Measurements from ENCODE around the gene DNAH10.

DNAH10 gene

GRCh38 chr12:123891011-123891410 lies 128.9 kb downstream of the DNAH10 start:
- H3K4me3 Mint-ChIP-seq: no peak overlapping the region
- no peaks in the 10 kb centered on the region for H3K9me3 Mint-ChIP-seq
- ATAC-seq (replicated peaks) (no peak), DNase-seq (no peak)
- no peak overlapping the region for H3K27ac Mint-ChIP-seq
- peaks cover 55 to 64% of the 10 kb centered on the region in 2 donors for H3K27me3 Mint-ChIP-seq
- peaks cover 0 to 3% of the 10 kb centered on the region in 2 donors for H3K4me1 Mint-ChIP-seq (ENCODE audit: low read depth in 2 of 2)
- no peaks in the 10 kb centered on the region for H3K36me3 Mint-ChIP-seq (ENCODE audit: insufficient read depth)

DNA sequence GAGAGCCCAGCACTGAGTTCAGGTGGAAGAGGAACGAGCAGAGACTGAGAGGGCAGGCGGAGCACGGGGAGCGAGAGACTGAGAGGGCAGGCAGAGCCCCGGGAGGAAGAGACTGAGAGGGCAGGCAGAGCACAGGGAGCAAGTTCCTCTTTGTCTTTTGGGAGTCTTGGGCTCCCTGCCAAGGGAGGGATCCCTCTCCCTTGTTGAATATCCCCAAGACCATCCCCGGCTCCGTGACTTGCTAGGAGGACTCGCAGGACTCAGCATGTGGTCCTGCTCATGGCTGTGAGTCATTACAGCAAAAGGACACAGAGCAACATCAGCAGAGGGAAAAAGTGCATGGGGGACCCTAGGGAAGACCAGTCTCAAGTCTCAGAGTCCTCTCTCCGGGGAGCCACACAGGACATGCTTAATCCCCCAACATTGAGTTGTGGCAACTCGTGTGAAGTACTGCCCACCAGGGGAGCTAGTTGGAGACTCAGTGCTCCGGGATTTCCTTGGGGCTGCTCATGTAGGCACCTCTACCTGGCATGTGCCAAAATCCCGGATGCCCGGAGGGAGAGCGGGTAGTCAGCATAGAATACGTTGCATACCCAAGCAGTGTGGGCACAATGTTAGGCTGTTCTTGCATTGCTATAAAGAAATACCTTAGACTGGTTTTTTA lies 129.5 kb downstream of the DNAH10 start:
- DNase-seq (no peak), ATAC-seq (replicated peaks) (no peak)
- H3K36me3 Mint-ChIP-seq (ENCODE audit: insufficient read depth): no peaks in the 10 kb centered on the region
- no peak overlapping the region for H3K4me3 Mint-ChIP-seq
- peaks cover 49 to 63% of the 10 kb centered on the region in 2 donors for H3K27me3 Mint-ChIP-seq
- peaks cover 0 to 3% of the 10 kb centered on the region in 2 donors for H3K4me1 Mint-ChIP-seq (ENCODE audit: low read depth in 2 of 2)
- H3K27ac Mint-ChIP-seq: no peak overlapping the region
- no peaks in the 10 kb centered on the region for H3K9me3 Mint-ChIP-seq

DNA sequence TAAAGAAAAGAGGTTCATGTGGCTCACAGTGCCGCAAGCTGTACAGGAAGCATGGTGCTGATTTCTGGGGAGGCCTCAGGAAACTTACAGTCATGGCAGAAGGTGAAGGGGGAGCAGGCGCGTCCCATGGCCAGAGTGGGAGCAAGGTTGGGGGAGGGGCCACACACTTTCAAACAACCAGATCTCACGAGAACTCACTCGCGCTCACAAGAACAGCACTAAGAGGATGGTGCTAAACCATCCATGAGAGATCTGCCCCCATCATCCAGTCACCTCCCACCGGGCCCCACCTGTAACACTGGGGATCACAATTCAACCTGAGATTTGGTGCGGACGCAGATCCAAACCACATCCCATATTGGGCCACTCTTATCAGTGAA lies 130.1 kb downstream of the DNAH10 start:
- no peak for DNase-seq
- Mint-ChIP-seq H3K4me3 (no peak overlapping the region), H3K9me3 (no peaks in the 10 kb centered on the region), H3K27me3 (peaks cover 44 to 63% of the 10 kb centered on the region in 2 donors), H3K36me3 (ENCODE audit: insufficient read depth) (no peaks in the 10 kb centered on the region), H3K4me1 (ENCODE audit: low read depth in 2 of 2) (peaks cover 0 to 3% of the 10 kb centered on the region in 2 donors), H3K27ac (no peak overlapping the region)
- no peak for ATAC-seq (replicated peaks)

DNA sequence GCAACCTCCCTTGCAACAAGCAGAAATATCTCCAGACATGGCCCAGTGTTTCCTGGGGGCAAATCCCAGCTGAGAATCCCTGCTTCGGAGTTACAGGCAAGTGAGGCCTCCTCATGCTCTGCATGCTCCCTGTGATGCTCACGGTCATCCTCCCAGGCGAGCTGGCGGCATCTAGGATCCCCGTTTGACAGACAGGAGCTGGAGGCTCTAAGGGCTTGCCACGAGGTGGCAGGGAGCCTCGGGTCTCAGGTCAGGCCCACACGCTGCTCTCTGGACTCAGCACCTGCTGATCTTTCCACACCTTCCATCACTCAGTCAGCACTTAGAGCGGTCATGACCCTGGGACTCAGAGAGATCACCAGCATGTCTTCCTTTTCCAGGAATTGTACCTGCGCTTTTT lies 130.8 kb downstream of the DNAH10 start:
- Mint-ChIP-seq H3K36me3 (ENCODE audit: insufficient read depth) (no peaks in the 10 kb centered on the region), H3K9me3 (no peaks in the 10 kb centered on the region), H3K4me1 (ENCODE audit: low read depth in 2 of 2) (peaks cover 0 to 3% of the 10 kb centered on the region in 2 donors), H3K27ac (no peak overlapping the region), H3K27me3 (peaks cover 44 to 63% of the 10 kb centered on the region in 2 donors), H3K4me3 (no peak overlapping the region)
- ATAC-seq (replicated peaks): no peak
- DNase-seq: no peak

DNA sequence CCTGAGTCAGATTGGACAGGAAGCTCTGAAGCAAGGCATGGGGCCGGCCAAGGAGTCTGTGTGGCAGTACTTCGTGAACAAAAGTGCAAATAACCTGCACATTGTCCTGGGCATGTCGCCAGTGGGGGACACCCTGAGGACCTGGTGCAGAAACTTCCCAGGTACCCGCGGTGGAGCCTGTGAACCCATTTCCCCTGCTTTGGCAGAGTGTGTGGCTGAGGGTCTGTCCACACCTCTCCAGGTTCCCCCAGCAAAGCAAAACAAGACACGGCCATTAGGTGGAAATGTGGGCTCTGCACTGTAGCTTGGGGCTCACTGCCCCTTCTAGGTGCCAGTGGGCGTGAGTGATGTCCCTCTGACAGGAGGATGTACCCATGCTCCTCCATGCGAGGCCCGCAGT lies 131.2 kb downstream of the DNAH10 start:
- ATAC-seq (replicated peaks): no peak
- H3K9me3 Mint-ChIP-seq: no peaks in the 10 kb centered on the region
- no peak overlapping the region for H3K4me3 Mint-ChIP-seq
- H3K4me1 Mint-ChIP-seq (ENCODE audit: low read depth in 2 of 2): peaks cover 0 to 3% of the 10 kb centered on the region in 2 donors
- H3K27me3 Mint-ChIP-seq: peaks cover 44 to 59% of the 10 kb centered on the region in 2 donors
- no peak overlapping the region for H3K27ac Mint-ChIP-seq
- no peak for DNase-seq
- H3K36me3 Mint-ChIP-seq (ENCODE audit: insufficient read depth): no peaks in the 10 kb centered on the region

GRCh38 chr12:123894823-123895345 lies 132.8 kb downstream of the DNAH10 start:
- no peak for ATAC-seq (replicated peaks)
- peaks cover 0 to 3% of the 10 kb centered on the region in 2 donors for H3K4me1 Mint-ChIP-seq (ENCODE audit: low read depth in 2 of 2)
- no peak overlapping the region for H3K4me3 Mint-ChIP-seq
- H3K27ac Mint-ChIP-seq: no peak overlapping the region
- no peaks in the 10 kb centered on the region for H3K36me3 Mint-ChIP-seq (ENCODE audit: insufficient read depth)
- H3K27me3 Mint-ChIP-seq: peaks cover 41 to 59% of the 10 kb centered on the region in 2 donors
- H3K9me3 Mint-ChIP-seq: no peaks in the 10 kb centered on the region
- DNase-seq: no peak

DNA sequence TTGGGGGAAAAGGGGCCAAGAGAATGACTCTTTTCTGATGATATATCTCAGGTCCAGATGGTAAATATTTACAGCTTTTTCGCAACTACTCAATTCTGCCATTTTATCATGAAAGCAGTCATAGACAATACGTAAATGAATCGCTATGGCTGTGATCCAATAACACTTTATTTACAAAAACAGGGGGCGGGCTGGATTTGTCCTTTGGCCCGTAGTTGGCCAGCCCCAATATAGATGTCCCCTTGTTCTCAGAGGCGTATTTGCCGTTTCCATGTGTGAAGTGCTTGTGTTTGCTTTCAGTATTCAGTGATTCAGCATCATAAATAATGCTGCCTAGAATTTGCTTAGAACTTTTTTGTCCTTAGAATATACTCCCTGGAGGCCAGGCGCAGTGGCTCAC lies 133.3 kb downstream of the DNAH10 start:
- ATAC-seq (replicated peaks) (no peak), DNase-seq (no peak)
- Mint-ChIP-seq H3K27ac (no peak overlapping the region), H3K4me1 (ENCODE audit: low read depth in 2 of 2) (peaks cover 0 to 3% of the 10 kb centered on the region in 2 donors), H3K27me3 (peaks cover 39 to 59% of the 10 kb centered on the region in 2 donors), H3K4me3 (no peak overlapping the region), H3K36me3 (ENCODE audit: insufficient read depth) (no peaks in the 10 kb centered on the region), H3K9me3 (no peaks in the 10 kb centered on the region)

GRCh38 chr12:123896767-123897166 lies 134.7 kb downstream of the DNAH10 start:
- H3K9me3 Mint-ChIP-seq: no peaks in the 10 kb centered on the region
- DNase-seq (no peak), ATAC-seq (replicated peaks) (no peak)
- H3K36me3 Mint-ChIP-seq (ENCODE audit: insufficient read depth): no peaks in the 10 kb centered on the region
- no peak overlapping the region for H3K27ac Mint-ChIP-seq
- H3K4me1 Mint-ChIP-seq (ENCODE audit: low read depth in 2 of 2): peaks cover 4 to 5% of the 10 kb centered on the region in 2 donors
- peaks cover 36 to 59% of the 10 kb centered on the region in 2 donors for H3K27me3 Mint-ChIP-seq
- H3K4me3 Mint-ChIP-seq: no peak overlapping the region

DNA sequence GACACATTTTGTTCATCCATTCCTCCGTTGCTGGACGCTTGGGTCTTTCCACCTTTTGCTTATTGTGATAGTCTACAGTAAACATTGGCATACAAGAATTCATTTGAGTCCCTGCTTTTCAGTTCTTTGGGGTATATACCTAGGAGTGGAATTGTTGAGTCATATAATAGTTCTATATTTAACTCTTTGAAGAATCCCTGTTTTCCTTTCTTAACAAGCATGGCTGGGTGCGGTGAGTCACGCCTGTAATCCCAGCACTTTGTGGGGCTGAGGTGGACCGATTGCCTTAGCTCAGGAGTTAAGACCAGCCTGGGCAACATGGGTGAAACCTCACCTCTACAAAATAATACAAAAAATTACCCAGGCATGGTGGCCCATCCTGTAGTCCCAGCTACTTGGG lies 135.1 kb downstream of the DNAH10 start:
- no peak for DNase-seq
- Mint-ChIP-seq H3K27me3 (peaks cover 38 to 59% of the 10 kb centered on the region in 2 donors), H3K4me3 (no peak overlapping the region), H3K36me3 (ENCODE audit: insufficient read depth) (no peaks in the 10 kb centered on the region), H3K27ac (no peak overlapping the region), H3K4me1 (ENCODE audit: low read depth in 2 of 2) (peaks cover 4 to 5% of the 10 kb centered on the region in 2 donors), H3K9me3 (no peaks in the 10 kb centered on the region)
- ATAC-seq (replicated peaks): no peak

DNA sequence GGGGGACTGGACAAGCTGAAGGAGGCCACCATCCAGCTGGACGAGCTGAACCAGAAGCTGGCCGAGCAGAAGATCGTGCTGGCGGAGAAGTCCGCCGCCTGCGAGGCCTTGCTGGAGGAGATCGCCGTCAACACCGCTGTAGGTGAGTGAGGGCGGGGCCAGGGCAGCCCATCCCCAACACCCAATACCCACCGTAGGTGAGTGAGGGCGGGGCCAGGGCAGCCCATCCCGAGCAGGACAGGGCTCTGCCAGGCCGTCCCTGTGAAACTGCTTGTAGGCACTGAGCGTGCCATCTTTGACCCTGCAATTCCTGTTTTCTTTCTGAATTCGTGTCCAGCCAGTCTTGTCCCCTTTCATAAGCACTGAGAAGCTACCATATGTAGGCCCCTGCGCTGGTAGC lies 136.6 kb downstream of the DNAH10 start:
- DNase-seq: no peak
- Mint-ChIP-seq H3K4me3 (no peak overlapping the region), H3K27ac (no peak overlapping the region), H3K9me3 (no peaks in the 10 kb centered on the region), H3K27me3 (peaks cover 33 to 57% of the 10 kb centered on the region in 2 donors), H3K4me1 (ENCODE audit: low read depth in 2 of 2) (peaks cover 4 to 5% of the 10 kb centered on the region in 2 donors), H3K36me3 (ENCODE audit: insufficient read depth) (no peaks in the 10 kb centered on the region)
- ATAC-seq (replicated peaks): no peak

DNA sequence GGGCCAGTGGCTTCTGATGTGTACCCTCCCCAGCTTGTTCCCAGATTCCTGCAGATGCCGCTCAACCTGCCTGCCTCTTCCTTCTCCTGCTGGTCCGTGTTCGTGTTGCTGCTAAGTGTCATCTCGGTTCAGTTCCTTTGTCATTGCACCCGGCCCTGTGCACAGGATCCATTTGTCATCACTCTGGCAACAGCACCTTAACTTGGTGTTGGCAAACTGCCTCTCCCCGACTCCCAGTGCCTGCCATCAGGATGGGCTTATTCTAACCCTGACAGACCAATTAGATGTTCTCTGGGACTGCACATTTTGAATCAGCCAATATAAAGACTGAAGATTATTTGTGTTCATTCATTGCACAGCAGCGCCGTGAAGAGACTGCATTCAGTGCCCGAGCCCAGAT lies 137.3 kb downstream of the DNAH10 start:
- DNase-seq (no peak), ATAC-seq (replicated peaks) (no peak)
- H3K4me3 Mint-ChIP-seq: no peak overlapping the region
- no peak overlapping the region for H3K27ac Mint-ChIP-seq
- peaks cover 33 to 61% of the 10 kb centered on the region in 2 donors for H3K27me3 Mint-ChIP-seq
- H3K4me1 Mint-ChIP-seq (ENCODE audit: low read depth in 2 of 2): peaks cover 4 to 5% of the 10 kb centered on the region in 2 donors
- H3K9me3 Mint-ChIP-seq: no peaks in the 10 kb centered on the region
- peaks cover 3% of the 10 kb centered on the region for H3K36me3 Mint-ChIP-seq (ENCODE audit: insufficient read depth)

DNA sequence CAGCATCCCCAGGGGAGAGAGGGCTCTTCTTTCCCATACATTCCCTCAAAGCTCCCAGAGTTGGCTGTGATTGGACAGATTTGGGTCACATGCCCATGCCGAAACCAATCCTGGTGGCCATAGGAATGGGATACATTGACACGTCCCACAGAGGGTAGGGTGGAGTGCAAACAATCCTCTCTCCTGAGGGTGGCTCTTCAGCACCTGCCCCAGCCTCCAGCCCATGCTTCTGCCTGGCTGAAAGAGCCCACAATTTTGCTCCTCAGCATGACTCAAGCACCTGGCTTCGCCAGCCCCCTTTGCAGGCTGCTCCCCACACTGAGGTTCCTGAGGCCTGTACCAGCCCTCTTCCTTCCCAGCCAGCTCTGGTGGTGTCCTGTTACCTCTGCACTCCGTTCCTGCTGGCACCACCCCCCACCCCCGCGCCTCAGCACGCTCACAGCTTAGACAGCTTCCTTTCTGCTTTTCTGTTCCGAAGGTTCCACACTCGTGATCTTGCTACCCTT lies 138.8 kb downstream of the DNAH10 start:
- no peak for DNase-seq

DNA sequence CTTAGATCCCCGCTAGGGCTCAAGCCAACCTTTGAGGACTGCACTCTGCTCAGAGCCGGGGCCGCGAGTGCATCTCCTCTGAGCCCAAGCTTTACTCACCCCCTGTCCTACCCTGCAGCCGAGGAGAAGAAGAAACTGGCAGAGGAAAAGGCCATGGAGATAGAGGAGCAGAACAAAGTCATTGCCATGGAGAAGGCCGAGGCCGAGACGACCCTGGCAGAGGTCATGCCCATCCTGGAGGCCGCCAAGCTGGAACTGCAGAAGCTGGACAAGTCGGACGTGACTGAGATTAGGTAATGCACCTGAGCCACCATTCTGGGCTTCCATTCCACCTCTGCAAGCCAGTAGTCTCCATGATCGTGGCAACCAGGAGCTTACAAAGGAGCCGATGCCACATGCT lies 140.7 kb downstream of the DNAH10 start:
- H3K4me1 Mint-ChIP-seq (ENCODE audit: low read depth in 2 of 2): peaks cover 6 to 11% of the 10 kb centered on the region in 2 donors
- no peak for DNase-seq
- H3K27ac Mint-ChIP-seq: no peak overlapping the region
- peaks cover 3% of the 10 kb centered on the region for H3K36me3 Mint-ChIP-seq (ENCODE audit: insufficient read depth)
- H3K27me3 Mint-ChIP-seq: peaks cover 38 to 65% of the 10 kb centered on the region in 2 donors
- ATAC-seq (replicated peaks): no peak
- no peaks in the 10 kb centered on the region for H3K9me3 Mint-ChIP-seq
- H3K4me3 Mint-ChIP-seq: no peak overlapping the region

More for the DNA sequence above, 138.8 kb downstream of the DNAH10 start:
- H3K4me1 Mint-ChIP-seq (ENCODE audit: low read depth in 2 of 2): peaks cover 6 to 11% of the 10 kb centered on the region in 2 donors
- ATAC-seq (replicated peaks): no peak
- no peak overlapping the region for H3K27ac Mint-ChIP-seq
- H3K9me3 Mint-ChIP-seq: no peaks in the 10 kb centered on the region
- peaks cover 38 to 65% of the 10 kb centered on the region in 2 donors for H3K27me3 Mint-ChIP-seq
- no peak overlapping the region for H3K4me3 Mint-ChIP-seq
- peaks cover 3% of the 10 kb centered on the region for H3K36me3 Mint-ChIP-seq (ENCODE audit: insufficient read depth)

Data from effector memory CD8-positive, alpha-beta T cell (primary cell).